Muscle layer of duodenum (tissue), 2 donors: Measurements from ENCODE around the gene MLKL.

Experiments used
- H3K27ac ChIP-seq: one replicate; pipeline ENCODE4 v1.7.0; 2013; ENCODE audit warnings: mild to moderate bottlenecking, low read length
- H3K27me3 ChIP-seq: one replicate; pipeline ENCODE4 v1.7.0; 2013; ENCODE audit warnings: low read depth, mild to moderate bottlenecking, control low read depth, low read length
- H3K36me3 ChIP-seq, 2 donors: one replicate each; pipeline ENCODE4 v1.7.0; 2013; ENCODE audit warnings: low read length in 2 of 2, control low read depth in 1 of 2, mild to moderate bottlenecking in 1 of 2; ENCODE audit not compliant: insufficient read depth in 2 of 2, control insufficient read depth in 1 of 2
- H3K4me1 ChIP-seq, 2 donors: one replicate each; pipeline ENCODE4 v1.7.0; 2013; ENCODE audit warnings: low read length in 2 of 2, mild to moderate bottlenecking in 2 of 2, control low read depth in 1 of 2, moderate library complexity in 1 of 2; ENCODE audit not compliant: insufficient read depth in 2 of 2, control insufficient read depth in 1 of 2
- H3K4me3 ChIP-seq, 2 donors: one replicate each; pipeline ENCODE4 v1.7.0; 2013; ENCODE audit warnings: low read length in 2 of 2, low read depth in 1 of 2, mild to moderate bottlenecking in 1 of 2
- H3K9me3 ChIP-seq, 2 donors: one replicate each; pipeline ENCODE4 v1.7.0; 2013; ENCODE audit warnings: low read length in 2 of 2, control low read depth in 1 of 2, mild to moderate bottlenecking in 1 of 2; ENCODE audit not compliant: control insufficient read depth in 1 of 2
- donor health status: healthy.

MLKL gene

DNA sequence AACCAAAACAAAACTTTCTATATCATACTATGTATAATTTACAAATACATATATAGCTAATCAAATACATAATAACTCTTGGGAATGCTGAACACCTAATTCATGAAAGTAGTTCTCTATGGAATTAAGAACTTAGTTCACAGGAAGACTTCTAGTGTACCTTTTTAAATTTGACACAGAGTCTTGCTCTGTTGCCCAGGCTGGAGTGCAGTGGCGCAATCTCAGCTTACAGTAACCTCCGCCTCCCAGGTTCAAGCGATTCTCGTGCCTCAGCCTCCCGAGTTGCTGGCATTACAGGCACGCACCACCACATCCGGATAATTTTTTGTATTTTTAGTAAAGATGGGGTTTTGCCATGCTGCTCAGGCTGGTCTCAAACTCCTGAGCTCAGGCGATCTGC, 58.7 kb downstream of the MLKL start:
- no peaks in the 10 kb centered on the region for H3K27me3 ChIP-seq
- H3K4me1 ChIP-seq: no peaks in the 10 kb centered on the region
- H3K9me3 ChIP-seq: no peaks in the 10 kb centered on the region
- no peak overlapping the region for H3K4me3 ChIP-seq
- H3K27ac ChIP-seq: no peak overlapping the region
- H3K36me3 ChIP-seq: peaks cover 25 to 47% of the 10 kb centered on the region in 2 donors

- Histone ChIP-seq H3K27ac (no peak overlapping the region), H3K4me3 (no peak overlapping the region), H3K36me3 (peaks cover 20 to 39% of the 10 kb centered on the region in 2 donors), H3K27me3 (no peaks in the 10 kb centered on the region), H3K9me3 (no peaks in the 10 kb centered on the region), H3K4me1 (no peaks in the 10 kb centered on the region)
Measured at GRCh38 chr16:74637742-74638453, 62.8 kb downstream of the MLKL start.

DNA sequence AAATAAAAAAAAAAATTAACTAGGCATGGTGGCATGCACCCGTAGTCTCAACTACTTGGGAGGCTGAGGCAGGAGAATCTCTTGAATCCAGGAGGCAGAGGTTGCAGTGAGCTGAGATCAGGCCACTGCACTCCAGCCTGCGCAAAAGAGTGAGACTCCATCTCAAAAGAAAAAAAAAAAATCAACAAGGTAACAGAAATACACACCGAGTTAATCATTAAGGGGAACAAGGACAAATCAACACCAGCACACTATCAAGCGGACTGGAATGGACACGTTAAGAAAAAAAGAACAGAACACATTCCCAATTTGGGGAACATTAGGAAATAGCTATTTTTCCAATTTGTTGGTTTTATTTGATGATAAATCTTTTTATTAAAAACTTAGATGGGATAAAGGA, 65.4 kb downstream of the MLKL start:
- H3K4me1 ChIP-seq: no peaks in the 10 kb centered on the region
- peaks cover 38 to 44% of the 10 kb centered on the region in 2 donors for H3K36me3 ChIP-seq
- no peak overlapping the region for H3K4me3 ChIP-seq
- no peak overlapping the region for H3K27ac ChIP-seq
- H3K9me3 ChIP-seq: no peaks in the 10 kb centered on the region
- H3K27me3 ChIP-seq: no peaks in the 10 kb centered on the region

DNA sequence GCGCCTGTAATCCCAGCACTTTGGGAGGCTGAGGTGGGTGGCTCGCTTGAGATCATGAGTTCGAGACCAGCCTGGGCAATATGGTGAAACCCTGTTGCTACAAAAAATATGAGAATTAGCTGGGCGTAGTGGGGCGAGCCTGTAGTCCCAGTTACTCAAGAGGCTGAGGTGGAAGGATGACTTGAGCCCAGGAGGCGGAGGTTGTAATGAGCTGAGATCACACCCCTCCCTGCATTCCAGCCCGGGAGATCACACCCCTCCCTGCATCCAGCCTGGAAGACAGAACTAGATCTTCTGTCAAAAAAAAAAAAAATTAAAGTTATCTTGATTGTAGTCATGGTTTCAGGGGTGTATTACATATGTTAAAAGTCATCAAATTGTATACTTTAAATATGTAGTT, 67.0 kb downstream of the MLKL start:
- Histone ChIP-seq H3K9me3 (no peaks in the 10 kb centered on the region), H3K4me3 (no peak overlapping the region), H3K4me1 (no peaks in the 10 kb centered on the region), H3K27me3 (no peaks in the 10 kb centered on the region), H3K27ac (no peak overlapping the region), H3K36me3 (peaks cover 38 to 43% of the 10 kb centered on the region in 2 donors)

DNA sequence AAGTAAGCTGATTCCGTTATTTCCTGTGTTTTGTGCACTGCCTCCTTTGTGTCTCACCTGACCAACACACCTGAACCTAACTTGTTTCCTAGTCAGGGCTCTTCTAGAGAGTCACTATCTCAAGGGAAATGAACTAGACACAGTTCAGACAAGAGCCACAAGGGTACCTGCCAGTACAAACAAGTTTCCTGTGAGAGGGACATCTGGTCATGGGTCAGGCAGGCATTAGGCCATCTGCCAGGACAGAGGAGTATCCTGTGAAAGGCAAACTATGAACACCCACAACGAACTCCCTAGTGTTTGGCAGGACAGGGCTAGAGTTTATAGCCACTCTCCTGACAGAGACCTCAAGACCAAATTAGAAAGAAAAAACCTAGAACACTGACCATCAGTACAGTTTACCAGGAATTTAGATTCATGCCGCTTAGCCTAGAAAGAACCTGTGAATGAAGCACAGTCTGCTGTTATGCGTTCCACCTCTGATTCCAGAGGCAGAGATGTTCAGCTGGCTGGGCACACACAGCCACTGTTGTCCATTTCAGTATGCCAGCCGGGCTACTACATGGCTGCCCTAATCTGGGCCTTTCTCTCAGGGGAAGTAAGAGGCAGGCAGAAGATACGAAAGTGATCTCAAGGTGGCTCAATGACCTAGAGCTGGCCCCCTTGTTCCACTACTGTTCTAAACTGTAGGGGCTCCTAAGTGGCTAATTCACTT, 73.0 kb downstream of the MLKL start:
- no peak overlapping the region for H3K27ac ChIP-seq
- peaks cover 55 to 63% of the 10 kb centered on the region in 2 donors for H3K36me3 ChIP-seq
- peaks cover 0 to 9% of the 10 kb centered on the region in 2 donors for H3K4me1 ChIP-seq
- H3K4me3 ChIP-seq: no peak overlapping the region
- H3K9me3 ChIP-seq: no peaks in the 10 kb centered on the region
- H3K27me3 ChIP-seq: no peaks in the 10 kb centered on the region

- H3K27ac ChIP-seq: no peak overlapping the region
- H3K36me3 ChIP-seq: peaks cover 50 to 63% of the 10 kb centered on the region in 2 donors
- H3K9me3 ChIP-seq: no peaks in the 10 kb centered on the region
Measured at GRCh38 chr16:74626741-74627416, 73.8 kb downstream of the MLKL start.

DNA sequence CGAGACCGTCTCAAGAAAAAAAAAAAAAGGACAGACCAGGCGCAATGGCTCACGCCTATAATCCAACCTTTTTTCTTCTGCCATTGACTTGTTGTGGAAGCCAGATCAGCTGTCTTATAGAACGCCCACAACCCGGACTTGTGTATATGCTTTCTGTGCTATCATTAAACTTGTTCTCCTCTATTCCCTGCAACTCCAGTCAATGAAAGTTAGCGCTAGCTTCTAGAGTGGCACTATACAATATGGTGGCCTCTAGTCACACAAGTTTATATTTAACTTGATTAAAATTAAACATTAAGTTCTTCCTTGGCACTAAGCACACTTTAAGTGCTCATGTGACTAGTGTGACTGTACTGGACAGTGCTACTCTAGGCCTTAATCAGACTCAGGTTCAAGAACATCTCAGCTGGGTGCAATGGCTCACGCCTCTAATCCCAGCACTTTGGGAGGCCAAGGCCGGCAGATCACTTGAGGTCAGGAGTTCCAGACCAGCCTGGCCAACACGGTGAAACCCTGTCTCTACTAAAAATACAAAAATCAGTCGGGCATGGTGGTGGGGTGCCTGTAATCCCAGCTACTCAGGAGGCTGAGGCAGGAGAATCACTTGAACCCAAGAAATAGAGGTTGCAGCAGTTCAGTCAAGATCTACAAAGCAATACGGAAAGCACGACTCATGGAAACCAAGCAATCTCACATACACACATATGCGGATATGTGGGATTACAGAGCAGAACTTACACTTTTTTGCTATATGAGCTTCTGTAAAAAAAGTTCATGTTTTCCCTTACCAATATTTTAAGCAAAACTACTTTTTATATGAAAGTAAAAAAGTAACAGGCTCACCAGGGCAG, 74.9 kb downstream of the MLKL start:
- H3K9me3 ChIP-seq: no peaks in the 10 kb centered on the region
- H3K27ac ChIP-seq: no peak overlapping the region
- H3K4me3 ChIP-seq: no peak overlapping the region
- H3K27me3 ChIP-seq: no peaks in the 10 kb centered on the region
- H3K36me3 ChIP-seq: peaks cover 42 to 61% of the 10 kb centered on the region in 2 donors
- peaks cover 0 to 9% of the 10 kb centered on the region in 2 donors for H3K4me1 ChIP-seq

More at GRCh38 chr16:74626741-74627416, 73.8 kb downstream of the MLKL start:
- no peak overlapping the region for H3K4me3 ChIP-seq
- H3K4me1 ChIP-seq: peaks cover 0 to 9% of the 10 kb centered on the region in 2 donors
- no peaks in the 10 kb centered on the region for H3K27me3 ChIP-seq

DNA sequence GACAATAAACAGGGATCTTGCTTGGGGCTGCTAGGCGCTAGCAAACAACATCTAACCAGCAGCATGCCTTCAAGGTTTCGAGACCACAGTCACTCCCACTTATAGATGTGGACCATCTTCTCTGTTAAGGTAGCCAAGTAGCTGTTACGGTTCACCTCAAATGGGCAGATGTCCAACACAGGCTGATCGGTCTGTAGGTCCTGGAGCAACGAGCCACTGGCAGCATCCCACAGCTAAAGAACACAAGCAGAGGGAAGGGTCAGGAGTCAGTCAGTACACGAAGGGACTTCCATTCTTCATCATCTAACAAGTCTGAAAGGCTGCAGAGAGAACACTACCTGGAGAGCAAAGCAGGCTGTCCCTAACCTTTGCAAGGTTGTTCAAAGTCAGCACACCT, 76.8 kb downstream of the MLKL start:
- Histone ChIP-seq H3K36me3 (peaks cover 37 to 49% of the 10 kb centered on the region in 2 donors), H3K27ac (no peak overlapping the region), H3K27me3 (no peaks in the 10 kb centered on the region), H3K4me3 (no peak overlapping the region), H3K9me3 (no peaks in the 10 kb centered on the region), H3K4me1 (peaks cover 0 to 9% of the 10 kb centered on the region in 2 donors)

DNA sequence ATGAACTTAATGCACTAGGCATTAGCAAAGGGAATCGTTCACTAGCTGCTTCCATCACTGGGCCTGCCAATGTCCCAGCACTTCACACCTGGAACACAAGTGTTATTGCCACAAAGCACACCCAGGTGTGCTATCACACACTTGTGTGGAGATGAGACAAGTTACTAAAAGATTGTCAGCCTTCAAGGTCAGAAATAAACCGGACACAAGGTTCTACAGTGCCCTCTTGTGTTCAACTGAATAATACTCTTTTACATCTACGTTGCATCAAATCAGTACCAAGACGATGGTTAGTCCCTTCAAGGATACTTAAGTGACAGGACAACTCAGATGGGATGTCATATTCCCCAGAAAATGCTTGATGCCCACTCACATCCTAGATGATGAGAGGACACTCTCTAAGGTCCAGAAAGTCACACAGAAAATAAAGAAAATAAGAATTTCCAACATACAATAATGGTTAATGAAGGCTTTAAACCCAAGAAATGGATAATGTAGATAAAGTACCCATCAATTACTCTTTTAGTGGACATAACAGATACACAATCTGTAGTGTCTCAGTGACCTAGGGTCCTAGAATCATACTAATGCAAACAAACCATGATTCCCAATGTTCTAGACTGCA, 77.3 kb downstream of the MLKL start:
- Histone ChIP-seq H3K36me3 (peaks cover 32 to 48% of the 10 kb centered on the region in 2 donors), H3K27me3 (no peaks in the 10 kb centered on the region), H3K9me3 (no peaks in the 10 kb centered on the region), H3K27ac (no peak overlapping the region), H3K4me1 (peaks cover 0 to 9% of the 10 kb centered on the region in 2 donors), H3K4me3 (no peak overlapping the region)

- peaks cover 20 to 35% of the 10 kb centered on the region in 2 donors for H3K36me3 ChIP-seq
- H3K4me3 ChIP-seq: no peak overlapping the region
- H3K9me3 ChIP-seq: no peaks in the 10 kb centered on the region
- no peak overlapping the region for H3K27ac ChIP-seq
- H3K27me3 ChIP-seq: no peaks in the 10 kb centered on the region
- peaks cover 0 to under 1% of the 10 kb centered on the region in 2 donors for H3K4me1 ChIP-seq
Measured at GRCh38 chr16:74622005-74622404, 78.7 kb downstream of the MLKL start.
